Measurements from ENCODE around the gene CBLB.
"Not testable (repeated sequence)": the region's sequence is repeated elsewhere in the genome, so short reads cannot be mapped to it uniquely, and the experiment has no call there.

The CBLB gene

GRCh38 chr3:105755121-105755886 is 113.5 kb downstream of the CBLB start:
- DNase-seq (ENCODE audit: low read depth, low spot score): no peak

DNA sequence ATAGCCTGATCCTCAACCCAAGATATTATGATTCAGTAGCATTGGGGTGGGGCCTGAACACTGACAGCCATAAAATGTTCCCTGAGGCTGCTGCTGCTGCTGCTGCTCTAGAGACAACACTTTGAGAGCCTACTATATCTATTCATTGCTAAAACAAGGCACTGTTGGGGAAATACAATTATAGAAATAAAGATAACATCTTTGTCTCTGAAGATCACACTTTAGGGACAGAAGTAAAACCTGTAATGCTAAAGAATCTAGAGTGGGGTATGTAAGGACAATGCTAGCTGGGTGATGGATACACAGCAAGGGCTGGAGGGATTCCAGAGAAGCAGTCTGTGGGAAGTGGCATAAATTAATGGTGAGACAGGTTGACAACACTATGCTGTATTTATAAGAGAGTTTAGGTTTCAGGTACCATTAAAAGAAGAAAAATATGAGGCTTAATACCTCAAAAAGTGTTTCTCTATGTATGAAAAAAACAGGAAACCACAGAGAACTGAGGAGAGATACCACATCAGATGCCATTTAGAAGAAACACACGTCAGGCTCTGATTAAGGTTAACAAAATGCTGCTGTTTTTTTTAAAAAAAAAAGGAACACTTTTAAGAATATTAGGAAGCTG is 115.9 kb downstream of the CBLB start:
- no peak for DNase-seq (ENCODE audit: low read depth, low spot score)

GRCh38 chr3:105747696-105748095 is 121.1 kb downstream of the CBLB start:
- DNase-seq (ENCODE audit: low read depth, low spot score): no peak

DNA sequence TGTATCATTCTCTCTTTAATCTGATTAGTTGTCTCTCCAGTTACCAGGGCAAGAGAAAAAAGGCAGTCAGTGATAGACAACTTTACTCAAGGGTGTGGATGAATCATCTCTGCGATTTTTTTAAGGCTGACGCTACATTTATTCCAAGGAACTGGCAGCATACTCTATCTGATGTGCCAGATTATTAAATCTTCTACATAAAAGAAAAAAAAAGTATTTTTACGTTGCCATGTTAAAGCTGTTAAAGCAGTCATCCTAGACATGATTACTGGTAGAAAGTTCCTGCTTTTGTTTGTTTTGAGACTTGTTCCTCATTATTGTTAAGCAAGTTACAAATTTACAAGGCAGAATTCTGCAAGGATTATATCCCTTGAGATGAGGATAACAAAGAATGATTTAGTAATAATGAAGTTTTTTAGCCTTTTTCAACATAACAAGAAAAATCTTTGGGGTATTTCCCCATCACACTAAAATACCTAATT is 121.7 kb downstream of the CBLB start:
- DNase-seq (ENCODE audit: low read depth, low spot score): no peak

- no peak for DNase-seq (ENCODE audit: low read depth, low spot score)
Measured at GRCh38 chr3:105746231-105746996, 122.4 kb downstream of the CBLB start.

DNA sequence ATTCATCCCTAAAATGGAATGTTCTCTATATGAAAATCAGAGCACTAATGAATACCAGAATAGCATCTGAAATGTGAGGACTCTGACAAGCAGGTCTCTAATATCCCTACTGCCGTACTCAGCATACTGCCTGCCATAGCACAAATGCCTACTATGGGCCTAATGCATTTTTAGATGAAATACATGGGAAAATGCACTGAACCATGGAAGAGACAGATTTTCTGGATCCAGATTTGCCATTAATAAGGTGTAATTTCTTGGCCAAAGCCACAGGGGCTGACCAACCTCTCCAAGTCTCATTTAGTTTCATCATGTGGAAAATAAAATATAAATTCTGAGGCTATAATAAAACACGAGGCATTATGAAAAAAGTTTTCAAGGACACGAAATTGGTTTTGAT is 123.8 kb downstream of the CBLB start:
- no peak for DNase-seq (ENCODE audit: low read depth, low spot score)

GRCh38 chr3:105744202-105744601 is 124.6 kb downstream of the CBLB start:
- DNase-seq (ENCODE audit: low read depth, low spot score): no peak

DNA sequence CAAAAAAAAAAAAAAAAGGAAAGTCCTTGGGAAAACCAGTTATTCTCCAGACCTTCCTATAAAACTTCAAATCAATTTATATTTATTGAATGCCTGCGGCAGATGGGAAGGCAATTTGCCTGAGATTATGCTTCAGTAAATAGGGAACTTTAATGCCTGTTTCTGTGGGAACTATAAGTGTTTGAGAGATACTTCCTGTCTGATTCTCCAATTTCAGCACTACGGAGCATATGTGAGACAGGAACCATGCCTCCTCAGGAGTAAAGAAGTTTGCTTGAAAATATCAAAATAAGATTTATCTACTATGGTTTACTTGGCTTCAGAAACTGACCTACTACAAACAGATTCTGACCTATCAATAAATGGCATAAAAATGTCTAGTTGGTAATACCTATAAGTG is 135.5 kb downstream of the CBLB start:
- DNase-seq (ENCODE audit: low read depth, low spot score): no peak

DNA sequence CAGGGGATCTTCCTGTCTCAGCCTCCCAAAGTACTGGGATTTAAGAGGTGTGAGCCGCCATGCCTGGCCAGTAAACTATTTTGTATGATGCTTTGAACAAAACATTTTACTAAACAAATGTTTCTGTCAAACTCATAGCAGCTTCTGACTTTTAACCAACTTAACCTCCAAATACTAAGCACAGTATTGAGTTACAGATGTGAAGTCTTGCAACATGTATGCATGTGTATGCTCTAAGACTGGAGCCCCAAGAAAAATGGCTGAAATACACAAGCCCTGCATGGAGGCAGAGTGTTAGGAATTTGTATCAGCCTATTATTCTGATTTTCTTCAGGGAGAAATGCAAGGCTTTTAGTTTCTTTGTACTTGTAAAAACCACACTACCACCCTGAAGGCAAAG is 137.1 kb downstream of the CBLB start:
- no peak for DNase-seq (ENCODE audit: low read depth, low spot score)

- DNase-seq (ENCODE audit: low read depth, low spot score): no peak
Measured at GRCh38 chr3:105730801-105731354, 137.9 kb downstream of the CBLB start.

DNA sequence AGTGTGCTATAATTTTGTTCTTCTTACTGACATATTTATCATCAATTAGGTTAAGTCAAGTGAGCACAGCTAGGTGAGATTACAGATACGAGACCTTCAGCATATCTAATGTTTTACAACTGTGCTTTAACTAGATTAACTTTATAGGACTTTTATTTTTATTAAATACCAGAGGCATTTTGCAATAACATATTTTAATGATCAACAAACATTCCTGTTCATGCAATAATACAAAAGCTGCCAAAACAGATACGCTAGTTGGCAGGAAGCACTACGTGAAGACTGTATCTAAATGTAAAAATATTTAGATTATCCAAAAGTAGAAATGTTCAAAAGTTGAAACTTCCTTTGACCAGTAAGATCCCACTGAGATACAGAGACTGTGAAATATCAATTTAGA is 139.1 kb downstream of the CBLB start:
- no peak for DNase-seq (ENCODE audit: low read depth, low spot score)

- no peak for DNase-seq (ENCODE audit: low read depth, low spot score)
Measured at GRCh38 chr3:105728771-105729312, 140.0 kb downstream of the CBLB start.

- not testable (repeated sequence) for DNase-seq (ENCODE audit: low read depth, low spot score)
Measured at GRCh38 chr3:105727036-105727435, 141.8 kb downstream of the CBLB start.

DNA sequence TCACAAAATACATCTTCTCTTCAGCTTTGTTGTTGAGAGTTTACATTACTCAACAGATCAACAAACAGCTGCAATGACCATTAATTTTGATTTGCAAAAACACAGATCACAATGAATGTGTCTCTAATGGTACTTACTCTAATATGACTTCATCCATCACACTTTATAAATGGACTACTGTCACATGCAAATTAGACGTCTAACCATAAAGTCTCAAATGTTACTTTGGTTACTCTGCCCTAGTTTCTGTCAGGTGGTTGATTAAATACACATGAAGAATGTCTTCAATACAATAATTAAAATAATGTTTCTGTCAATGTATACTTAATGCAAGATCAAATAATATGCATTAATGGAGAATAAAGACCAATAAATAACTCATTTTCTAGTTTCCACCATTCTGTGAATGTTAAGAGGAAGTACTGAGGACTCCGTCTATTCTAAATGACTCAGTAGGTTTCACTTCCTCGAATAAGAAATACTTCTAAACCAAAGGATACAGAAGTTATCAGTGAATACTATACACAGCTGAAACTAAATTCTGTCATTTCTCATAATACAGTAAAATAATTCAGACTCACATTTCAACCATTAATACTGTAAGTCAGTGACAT is 145.8 kb downstream of the CBLB start:
- no peak for DNase-seq (ENCODE audit: low read depth, low spot score)

- DNase-seq (ENCODE audit: low read depth, low spot score): no peak
Measured at GRCh38 chr3:105719791-105720190, 149.0 kb downstream of the CBLB start.

- no peak for DNase-seq (ENCODE audit: low read depth, low spot score)
Measured at GRCh38 chr3:105715372-105715771, 153.4 kb downstream of the CBLB start.

- DNase-seq (ENCODE audit: low read depth, low spot score): no peak
Measured at GRCh38 chr3:105714453-105714852, 154.4 kb downstream of the CBLB start.

- DNase-seq (ENCODE audit: low read depth, low spot score): no peak
Measured at GRCh38 chr3:105708980-105709379, 159.8 kb downstream of the CBLB start.

- DNase-seq (ENCODE audit: low read depth, low spot score): no peak
Measured at GRCh38 chr3:105707009-105707408, 161.8 kb downstream of the CBLB start.

- no peak for DNase-seq (ENCODE audit: low read depth, low spot score)
Measured at GRCh38 chr3:105704726-105705410, 163.9 kb downstream of the CBLB start.

- no peak for DNase-seq (ENCODE audit: low read depth, low spot score)
Measured at GRCh38 chr3:105700575-105700974, 168.2 kb downstream of the CBLB start.

All from activated naive CD8-positive, alpha-beta T cell treated with anti-CD3 and anti-CD28 coated beads, Interleukin-2, amount 50 U/mL, for 16 hours (primary cell).